GDM1 (cell line): ENCODE data around the gene DDX39A.
"Not testable (repeated sequence)": the region's sequence is repeated elsewhere in the genome, so short reads cannot be mapped to it uniquely, and the experiment has no call there.

Experiments used
- DNase-seq: peaks from one replicate; lab custom pipeline; 2025; lab: John Stamatoyannopoulos, UW

DDX39A gene

DNA sequence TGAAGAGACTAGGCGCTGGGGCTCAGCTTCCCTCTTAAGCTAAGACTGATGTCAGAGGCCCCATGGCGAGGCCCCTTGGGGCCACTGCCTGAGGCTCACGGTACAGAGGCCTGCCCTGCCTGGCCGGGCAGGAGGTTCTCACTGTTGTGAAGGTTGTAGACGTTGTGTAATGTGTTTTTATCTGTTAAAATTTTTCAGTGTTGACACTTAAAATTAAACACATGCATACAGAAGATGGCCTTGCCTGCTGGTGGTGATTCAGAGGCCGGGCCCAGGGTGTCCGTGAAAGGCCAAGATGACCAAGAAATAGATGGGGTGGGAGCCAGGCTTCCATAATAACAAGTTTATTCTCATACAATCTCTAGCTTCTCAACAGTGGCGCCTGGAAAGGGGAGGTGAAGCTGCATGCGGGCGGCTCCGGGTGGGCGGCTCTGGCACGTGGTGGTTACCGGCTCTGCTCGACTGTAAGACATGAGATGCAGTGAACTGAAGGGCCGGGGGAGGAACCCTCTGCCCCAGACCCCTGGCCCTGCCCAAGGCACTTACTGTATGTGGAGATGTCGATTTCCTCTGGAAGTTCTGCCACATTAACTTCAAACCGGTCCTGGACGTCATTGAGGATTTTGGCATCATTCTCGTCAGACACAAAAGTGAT is 10.5 kb downstream of the DDX39A start:
- no peak for DNase-seq

DNA sequence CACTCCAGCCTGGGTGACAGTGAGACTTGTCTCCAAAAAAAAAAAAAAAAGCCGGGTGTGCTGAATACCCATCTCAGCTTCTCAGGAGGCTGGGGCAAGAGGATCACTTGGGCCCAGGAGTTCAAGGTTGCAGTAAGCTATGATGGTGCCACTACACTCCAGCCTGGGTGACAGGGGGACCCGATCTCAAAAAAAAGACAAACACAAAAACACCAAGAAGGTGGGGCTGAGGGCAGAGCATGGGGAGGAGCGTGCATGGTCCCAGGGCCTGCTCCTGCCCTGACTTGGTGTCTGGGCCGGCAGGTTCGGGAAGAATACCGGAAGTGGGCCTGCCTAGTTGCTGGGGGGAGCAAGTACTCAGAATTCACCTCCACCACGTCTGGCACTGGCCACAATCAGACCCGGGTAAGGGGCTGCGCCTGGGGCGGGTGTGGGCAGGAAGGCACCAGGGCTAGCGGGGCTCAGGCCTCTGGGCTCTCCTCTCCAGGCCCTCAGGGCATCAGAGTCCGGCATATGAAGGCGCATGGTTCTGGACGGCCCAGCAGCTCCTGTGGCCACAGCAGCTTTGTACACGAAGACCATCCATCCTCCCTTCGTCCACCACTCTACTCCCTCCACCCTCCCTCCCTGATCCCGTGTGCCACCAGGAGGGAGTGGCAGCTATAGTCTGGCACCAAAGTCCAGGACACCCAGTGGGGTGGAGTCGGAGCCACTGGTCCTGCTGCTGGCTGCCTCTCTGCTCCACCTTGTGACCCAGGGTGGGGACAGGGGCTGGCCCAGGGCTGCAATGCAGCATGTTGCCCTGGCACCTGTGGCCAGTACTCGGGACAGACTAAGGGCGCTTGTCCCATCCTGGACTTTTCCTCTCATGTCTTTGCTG is 11.3 kb downstream of the DDX39A start:
- no peak for DNase-seq

DNA sequence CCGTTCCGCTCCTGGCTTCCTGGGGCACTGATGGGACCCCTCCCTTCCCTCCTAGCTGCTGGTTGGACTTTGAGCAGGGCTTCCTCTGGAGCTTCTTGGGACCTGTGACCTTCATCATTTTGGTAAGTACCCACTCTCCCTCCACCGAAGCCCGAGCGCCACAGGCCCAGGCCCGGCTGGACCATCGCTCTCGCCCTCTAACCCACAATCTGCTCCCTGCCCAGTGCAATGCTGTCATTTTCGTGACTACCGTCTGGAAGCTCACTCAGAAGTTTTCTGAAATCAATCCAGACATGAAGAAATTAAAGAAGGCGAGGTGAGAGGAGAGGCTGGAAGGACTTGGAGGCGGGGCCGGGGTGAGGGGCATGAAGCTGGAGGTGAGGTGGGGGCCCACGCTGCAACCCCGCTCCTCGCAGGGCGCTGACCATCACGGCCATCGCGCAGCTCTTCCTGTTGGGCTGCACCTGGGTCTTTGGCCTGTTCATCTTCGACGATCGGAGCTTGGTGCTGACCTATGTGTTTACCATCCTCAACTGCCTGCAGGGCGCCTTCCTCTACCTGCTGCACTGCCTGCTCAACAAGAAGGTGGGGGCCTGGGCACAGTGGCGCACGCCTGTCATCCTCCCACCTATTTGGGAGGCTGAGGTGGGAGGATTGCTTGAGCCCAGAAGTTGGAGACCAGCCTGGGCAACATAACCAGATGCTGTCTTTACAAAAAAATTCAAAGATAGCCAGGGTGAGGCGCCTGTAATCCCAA is 12.3 kb downstream of the DDX39A start:
- no peak for DNase-seq

DNA sequence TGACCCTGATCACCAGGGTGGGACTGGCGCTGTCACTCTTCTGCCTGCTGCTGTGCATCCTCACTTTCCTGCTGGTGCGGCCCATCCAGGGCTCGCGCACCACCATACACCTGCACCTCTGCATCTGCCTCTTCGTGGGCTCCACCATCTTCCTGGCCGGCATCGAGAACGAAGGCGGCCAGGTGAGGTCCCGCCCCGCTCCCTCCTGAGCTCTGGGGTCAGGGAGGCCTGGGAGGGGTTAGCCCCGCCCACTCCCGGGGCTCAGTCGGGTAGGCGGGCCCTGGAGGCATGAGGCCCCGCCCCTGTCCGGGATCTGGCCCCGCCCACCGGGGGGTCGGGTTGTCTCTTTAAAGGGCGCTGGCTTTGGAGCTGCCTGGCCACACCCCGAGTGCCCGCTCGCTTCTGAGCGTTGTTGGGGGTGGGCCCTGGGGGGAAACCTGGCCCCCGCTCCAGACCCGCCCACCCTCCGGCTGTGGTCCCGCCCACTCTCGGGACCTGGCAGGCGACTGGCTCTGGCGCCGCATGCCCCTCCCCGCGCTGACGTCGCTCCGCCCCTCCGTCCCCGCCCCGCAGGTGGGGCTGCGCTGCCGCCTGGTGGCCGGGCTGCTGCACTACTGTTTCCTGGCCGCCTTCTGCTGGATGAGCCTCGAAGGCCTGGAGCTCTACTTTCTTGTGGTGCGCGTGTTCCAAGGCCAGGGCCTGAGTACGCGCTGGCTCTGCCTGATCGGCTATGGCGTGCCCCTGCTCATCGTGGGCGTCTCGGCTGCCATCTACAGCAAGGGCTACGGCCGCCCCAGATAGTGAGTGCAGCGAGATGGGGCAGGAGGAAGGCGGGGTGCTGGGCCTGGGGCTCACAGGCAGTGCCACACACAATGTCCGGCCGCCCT is 13.1 kb downstream of the DDX39A start:
- DNase-seq = peak; percentile 91

DNA sequence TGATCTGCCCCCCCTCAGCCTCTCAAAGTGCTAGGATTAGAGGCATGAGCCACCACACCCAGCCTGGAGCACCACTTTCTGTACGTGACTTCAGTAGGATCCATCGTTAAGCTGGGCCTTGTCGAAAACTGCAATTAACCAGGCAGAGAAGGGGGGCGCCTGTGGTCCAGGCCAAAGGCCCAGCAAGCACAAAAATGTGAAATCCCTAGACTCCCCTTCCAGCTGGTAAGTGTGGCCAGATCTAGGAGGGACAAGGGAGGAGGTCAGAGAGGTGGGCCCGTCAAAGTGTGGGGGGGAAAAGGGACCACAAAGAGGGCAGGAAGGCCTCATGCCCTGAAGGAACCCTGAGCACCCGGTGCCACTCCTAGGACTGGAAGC is 13.8 kb downstream of the DDX39A start:
- no peak for DNase-seq

DNA sequence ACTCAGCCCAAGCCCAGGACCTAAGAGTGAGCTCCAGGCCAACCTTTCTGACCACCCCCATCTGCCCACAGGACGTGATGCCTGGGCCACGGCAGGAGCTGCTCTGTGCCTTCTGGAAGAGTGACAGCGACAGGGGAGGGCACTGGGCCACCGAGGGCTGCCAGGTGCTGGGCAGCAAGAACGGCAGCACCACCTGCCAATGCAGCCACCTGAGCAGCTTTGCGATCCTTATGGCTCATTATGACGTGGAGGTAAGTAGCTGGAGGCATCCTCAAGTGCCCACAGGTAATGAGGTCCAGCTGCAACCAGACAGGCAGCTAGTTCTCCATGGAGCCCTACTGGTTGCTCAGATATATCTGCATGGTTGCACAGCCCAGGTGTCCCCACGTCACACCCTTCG is 14.8 kb downstream of the DDX39A start:
- DNase-seq = no peak

DNA sequence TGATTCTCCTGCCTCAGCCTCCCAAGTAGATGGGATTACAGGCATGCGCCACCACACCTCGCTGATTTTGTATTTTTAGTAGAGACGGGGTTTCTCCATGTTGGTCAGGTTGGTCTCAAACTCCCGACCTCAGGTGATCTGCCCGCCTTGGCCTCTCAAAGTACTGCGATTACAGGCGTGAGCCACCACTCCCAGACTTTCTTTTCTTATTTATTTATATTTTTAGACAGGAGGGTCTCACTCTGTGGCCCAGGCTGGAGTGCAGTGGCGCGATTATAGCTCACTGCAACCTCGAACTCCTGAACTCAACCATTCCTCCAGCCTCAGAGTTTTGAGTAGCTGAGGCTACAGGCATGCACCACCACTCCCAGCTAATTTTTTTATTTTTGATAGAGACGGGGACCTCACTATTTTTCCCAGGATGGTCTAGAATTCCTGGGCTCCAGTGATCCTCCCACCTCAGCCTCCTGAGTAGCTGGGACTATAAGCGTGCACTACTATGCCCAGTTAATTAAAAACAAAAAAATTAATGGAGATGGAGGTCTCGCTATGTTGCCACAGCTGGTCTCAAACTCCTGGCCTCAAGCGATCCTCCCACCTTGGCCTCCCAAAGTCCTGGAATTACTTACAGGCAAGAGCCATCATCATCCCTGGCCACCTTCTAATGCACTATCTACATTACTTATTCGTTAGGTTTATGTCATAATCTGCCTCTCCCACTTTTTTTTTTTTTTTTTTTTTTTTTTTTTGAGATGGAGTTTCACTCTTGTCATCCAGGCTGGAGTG is 15.8 kb downstream of the DDX39A start:
- DNase-seq = not testable (repeated sequence)

DNA sequence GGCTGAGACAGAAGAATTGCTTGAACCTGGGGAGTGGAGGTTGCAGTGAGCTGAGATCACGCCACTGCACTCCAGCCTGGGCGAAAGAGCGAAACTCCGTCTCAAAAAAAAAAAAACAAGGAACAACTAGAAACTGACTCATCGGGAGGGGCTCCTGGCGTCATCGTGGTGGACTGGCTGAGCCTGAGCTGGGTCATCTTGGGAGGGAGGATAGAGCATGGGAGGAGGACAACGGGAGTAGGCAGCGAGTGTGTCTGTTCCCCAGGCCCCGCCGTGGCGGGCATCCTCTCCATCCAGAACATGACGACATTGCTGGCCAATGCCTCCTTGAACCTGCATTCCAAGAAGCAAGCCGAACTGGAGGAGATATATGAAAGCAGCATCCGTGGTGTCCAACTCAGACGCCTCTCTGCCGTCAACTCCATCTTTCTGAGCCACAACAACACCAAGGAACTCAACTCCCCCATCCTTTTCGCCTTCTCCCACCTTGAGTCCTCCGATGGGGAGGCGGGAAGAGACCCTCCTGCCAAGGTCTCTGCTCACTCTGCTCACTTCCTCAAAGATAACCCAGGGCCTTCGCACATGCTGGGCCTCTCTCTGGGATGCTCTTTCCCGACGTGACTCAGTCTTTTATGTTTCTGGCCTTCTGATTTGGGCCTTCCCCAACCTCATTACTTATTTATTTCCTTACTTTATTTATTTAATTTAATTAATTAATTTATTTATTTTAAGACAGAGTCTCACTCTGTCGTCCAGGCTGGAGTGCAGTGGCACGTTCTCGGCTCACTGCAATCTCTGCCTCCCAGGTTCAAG is 16.6 kb downstream of the DDX39A start:
- DNase-seq = no peak

DNA sequence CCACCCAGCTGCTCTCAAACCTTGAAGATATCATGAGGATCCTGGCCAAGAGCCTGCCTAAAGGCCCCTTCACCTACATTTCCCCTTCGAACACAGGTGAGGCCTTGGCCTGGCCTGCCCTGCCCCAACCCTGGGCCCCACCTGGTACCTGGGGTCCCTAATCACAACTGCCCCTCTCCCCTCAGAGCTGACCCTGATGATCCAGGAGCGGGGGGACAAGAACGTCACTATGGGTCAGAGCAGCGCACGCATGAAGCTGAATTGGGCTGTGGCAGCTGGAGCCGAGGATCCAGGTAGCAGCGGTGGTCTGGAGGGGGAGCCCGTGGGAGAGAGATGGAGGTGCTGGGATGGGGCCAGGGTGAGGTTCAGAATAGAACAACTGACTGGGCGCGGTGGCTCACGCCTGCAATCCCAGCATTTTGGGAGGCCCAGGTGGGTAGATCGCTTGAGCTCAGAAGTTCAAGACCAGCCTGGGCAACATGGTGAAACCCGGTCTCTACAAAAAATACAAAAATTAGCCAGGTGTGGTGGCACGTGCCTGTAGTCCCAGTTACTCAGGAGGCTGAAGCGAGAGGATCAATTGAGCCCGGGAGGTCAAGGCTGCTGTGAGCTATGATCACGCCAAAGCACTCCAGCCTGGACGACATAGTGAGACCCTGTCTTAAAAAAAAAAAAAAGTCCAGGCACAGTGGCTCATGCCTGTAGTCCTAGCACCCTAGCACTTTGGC is 17.5 kb downstream of the DDX39A start:
- DNase-seq = no peak

DNA sequence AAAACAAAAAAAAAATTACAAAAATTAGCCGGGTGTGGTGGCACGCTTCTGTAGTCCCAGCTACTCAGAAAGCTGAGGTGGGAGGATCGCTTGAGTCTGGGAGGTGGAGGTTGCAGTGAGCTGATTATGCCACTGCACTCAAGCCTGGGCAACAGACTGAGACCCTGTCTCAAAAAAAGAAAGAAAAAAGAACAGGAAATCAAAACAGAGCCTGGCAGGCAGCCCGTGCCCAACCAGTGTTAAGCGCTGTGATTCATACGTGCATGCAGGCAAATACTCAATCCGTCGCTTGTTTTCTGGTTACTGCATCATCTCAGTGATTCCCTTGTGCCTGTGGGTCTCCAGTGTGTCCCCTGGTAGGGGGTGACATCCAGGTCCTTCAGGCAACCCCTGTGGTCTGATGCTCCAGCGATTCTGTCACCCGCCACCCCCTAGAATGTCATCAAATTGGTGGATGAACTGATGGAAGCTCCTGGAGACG is 18.1 kb downstream of the DDX39A start:
- no peak for DNase-seq

DNA sequence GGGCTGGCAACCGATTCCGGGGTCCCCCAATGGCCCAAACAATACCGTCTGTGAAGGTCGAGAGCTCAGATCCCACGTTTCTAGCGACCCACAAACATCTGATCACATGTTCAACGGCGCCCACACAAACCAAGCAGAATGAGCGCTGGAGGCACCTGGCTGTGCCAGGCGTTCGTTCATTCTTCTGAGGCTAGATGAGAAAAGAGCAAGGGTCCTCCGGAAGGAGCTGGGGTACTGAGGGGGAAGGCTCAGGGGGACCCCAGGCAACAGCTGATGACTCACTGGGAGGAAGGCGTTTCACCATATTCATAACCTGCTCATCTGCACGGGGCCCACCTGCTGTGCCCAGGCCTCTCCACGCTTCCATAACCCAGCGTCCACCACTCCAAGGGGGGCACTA is 22.0 kb downstream of the DDX39A start:
- not testable (repeated sequence) for DNase-seq

DNA sequence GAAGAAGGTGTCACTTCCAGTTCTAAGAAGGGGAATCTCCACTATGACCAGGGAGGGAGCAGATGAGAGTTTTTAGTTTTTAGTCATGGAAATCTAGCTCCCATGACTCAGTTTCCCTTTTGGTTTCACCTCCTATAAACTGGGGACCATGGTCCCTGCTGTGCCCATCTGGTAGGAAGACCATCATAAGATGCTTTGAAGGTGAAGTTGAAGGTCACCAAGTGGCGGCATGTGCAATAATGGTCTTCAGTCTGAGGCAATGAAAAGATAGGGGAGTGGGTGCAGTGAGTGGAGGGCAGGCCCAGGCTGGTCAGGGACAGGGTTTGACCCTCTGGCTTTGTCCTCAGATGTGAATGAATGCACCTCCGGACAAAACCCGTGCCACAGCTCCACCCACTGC is 22.4 kb downstream of the DDX39A start:
- not testable (repeated sequence) for DNase-seq

DNA sequence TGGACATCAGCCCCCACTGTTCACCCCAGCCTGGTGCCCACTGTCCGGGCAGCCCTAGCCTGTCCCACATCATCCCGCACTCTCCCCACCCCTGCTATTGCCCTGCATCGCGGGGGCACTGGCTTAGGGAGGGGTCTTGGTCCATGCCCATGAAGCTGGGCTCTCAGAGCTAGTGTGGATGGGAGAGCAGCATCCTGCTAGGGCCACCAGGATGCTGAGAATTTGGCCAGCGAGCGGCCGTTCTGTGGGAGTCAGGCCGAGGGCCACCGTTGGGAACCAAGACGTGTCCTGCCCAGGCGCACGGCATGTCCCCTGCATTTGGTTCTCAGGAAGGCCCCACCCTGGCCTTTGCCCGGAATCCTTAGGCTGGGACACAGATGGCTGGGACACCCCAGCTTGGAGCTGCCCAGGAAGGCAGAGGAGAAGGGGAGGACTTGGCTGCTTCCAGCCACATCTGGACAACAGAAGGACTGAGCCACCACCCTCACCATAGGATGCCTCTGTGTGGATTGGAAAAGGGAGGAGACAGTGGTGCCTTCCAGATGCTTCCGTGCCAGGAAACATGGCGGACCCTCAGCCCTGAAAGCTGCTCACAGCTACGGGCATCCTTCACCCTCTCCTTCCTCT is 23.3 kb downstream of the DDX39A start:
- no peak for DNase-seq

DNA sequence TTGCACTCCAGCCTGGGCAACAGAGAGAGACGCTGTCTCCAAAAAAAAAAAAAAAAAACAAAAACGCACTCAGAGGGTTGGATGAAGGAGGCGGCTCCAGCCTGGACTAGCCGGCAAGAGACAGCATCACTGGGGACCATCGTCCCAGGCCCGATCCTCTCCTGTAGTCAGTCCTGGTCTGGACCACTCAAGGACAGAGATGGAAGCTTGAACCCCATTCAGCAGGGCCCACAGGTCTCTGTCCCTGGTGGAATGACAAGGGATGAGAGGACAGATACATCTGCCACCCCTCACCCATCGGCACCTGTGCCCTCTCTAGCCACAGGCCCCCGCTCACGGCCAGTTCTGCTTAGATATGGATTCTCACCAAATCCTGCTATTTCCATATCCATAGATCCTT is 23.9 kb downstream of the DDX39A start:
- no peak for DNase-seq

DNA sequence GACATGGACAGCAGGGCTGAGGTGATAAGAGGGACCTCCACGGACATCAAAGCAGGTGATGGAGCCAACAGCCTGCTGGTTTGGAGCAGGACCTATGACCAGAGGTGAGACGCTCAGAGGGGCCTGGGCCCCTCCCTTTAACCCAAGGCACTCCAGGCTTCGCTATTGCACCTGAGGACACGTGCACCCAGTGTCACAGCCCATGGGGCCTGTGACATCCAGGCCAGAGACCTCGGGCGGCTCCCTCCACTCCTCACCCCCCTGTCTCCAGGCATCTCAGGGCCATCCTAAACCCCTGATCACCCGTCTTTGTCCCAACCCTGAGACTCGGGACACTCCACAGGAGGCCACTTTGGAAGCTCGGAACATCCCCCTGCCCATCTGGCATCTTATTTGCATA is 25.0 kb downstream of the DDX39A start:
- DNase-seq = no peak

DNA sequence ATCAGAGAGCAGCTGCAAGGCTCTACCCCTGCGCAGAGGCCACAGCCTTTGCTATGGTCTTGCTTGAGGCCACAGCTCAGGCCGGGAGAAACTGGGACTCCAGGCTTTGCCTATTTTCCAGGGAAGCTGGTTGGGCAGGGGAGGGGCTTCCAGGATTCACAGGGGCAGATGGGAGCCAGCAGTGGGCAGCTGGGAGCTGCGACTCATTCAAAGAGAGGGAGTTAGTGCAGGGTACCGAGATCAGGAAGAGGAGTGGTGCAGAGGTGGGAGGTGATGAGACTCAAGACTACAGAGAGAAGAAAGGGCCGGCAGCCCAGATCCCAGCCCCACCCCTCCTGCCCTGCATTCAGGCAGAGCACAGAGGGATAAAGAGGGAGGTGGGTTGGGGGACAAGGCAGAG is 25.8 kb downstream of the DDX39A start:
- DNase-seq = no peak

DNA sequence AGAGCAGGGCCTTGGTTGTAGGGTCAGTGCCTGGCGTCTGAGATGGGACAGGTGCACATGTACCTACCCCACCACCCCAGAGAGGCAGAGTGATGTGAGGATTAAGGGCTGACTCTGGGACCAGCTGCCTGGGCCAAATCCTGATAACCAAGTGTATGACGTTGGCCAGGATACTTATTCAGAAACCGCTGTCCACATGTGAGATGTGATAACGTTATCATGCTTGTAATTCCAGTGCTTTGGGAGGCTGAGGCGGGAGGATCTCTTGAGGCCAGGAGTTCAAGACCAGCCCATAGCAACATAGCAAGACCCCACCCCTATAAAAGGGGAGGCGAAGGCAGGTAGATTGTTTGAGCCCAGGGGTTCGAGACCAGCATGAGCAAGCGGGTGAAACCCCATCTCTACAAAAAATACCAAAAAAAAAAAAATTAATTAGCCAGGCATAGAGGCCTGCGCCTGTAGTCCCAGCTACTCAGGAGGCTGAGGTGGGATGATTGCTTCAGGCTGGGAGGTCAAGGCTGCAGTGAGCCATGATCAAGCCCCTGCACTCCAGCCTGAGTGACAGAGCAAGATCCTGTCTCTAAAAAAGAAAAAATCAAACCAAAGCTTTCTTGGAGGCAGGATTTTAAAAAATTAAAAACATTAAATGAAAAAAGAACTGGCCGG is 27.9 kb downstream of the DDX39A start:
- DNase-seq = no peak

DNA sequence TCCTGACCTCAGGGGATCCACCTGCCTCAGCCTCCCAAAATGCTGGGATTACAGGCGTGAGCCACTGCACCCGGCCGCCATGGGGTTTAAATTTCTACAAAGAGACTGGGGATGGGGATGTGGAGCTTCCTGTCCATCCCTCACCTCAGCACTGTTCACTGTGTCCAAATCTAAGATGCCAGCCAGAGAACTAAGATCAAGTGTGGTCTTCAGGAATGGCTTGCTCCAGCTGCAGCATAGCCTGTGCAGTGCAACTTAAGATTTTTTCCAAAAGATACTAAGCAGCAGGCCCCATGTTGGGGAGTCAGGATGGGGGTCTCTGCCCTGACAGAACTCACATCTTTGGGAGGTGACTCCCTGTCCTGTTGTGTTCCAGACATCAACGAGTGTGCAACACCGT is 28.6 kb downstream of the DDX39A start:
- no peak for DNase-seq
